ENCODE data around the gene ST7. TPM values are rescaled to one million over a fixed set of nuclear protein-coding genes. Genes with fewer than 3 reads are reported as not detected.

The ST7 gene
- total and polyA plus RNA-seq, 2 donors (not counting 1 experiment from before 2014, with no cell fraction given), result 20.0 to 28.6 TPM

GRCh38 chr7:117272017-117272759, 318.9 kb downstream of the ST7 start:
- H3K36me3 ChIP-seq (ENCODE audit: control insufficient read depth, insufficient read depth, low read length), result no peaks in the 10 kb centered on the region
- no peak for TF ChIP-seq EZH2 (IDR thresholded peaks at IDR 0.05; ENCODE audit: low read length, missing control alignments)
- no peaks in the 10 kb centered on the region for H3K79me2 ChIP-seq (ENCODE audit: control insufficient read depth, insufficient read depth, low read length)
- no peak overlapping the region for H3K9ac ChIP-seq (ENCODE audit: insufficient read depth, low read length)
- H3K27me3 ChIP-seq (ENCODE audit: control insufficient read depth, insufficient read depth, low read length), result no peaks in the 10 kb centered on the region
- no peak overlapping the region for H2AFZ ChIP-seq (ENCODE audit: low read length)
- no peak for DNase-seq (ENCODE audit: low read depth in 2 of 2)
- no peak overlapping the region for H3K4me2 ChIP-seq (ENCODE audit: extremely low read depth, insufficient read depth, low read length)
- peaks cover 13% of the 10 kb centered on the region for H3K4me1 ChIP-seq (ENCODE audit: control insufficient read depth, extremely low read depth, insufficient read depth, low read length)
- H3K27ac ChIP-seq (ENCODE audit: insufficient read depth, low read length), result no peak overlapping the region
- H4K20me1 ChIP-seq (ENCODE audit: control insufficient read depth, extremely low read depth, insufficient read depth, low read length), result no peaks in the 10 kb centered on the region
- no peaks in the 10 kb centered on the region for H3K9me3 ChIP-seq (ENCODE audit: control insufficient read depth, insufficient read depth, low read depth, low read length)
- H3K4me3 ChIP-seq (replicated peaks in 1 of 4; ENCODE audit: control extremely low read depth in 1 of 4, insufficient read depth in 1 of 4, low read depth in 3 of 4, low read length in 4 of 4), result no peak overlapping the region

GRCh38 chr7:117273325-117273724, 320.0 kb downstream of the ST7 start:
- H2AFZ ChIP-seq (ENCODE audit: low read length), result no peak overlapping the region
- DNase-seq (ENCODE audit: low read depth in 2 of 2), result no peak
- peaks cover 13% of the 10 kb centered on the region for H3K4me1 ChIP-seq (ENCODE audit: control insufficient read depth, extremely low read depth, insufficient read depth, low read length)
- H3K27me3 ChIP-seq (ENCODE audit: control insufficient read depth, insufficient read depth, low read length), result no peaks in the 10 kb centered on the region
- no peaks in the 10 kb centered on the region for H3K79me2 ChIP-seq (ENCODE audit: control insufficient read depth, insufficient read depth, low read length)
- H4K20me1 ChIP-seq (ENCODE audit: control insufficient read depth, extremely low read depth, insufficient read depth, low read length), result no peaks in the 10 kb centered on the region
- TF ChIP-seq CTCF (conservative IDR thresholded peaks at IDR 0.05 in 1 of 2, IDR thresholded peaks at IDR 0.05 in 1 of 2; ENCODE audit: low read depth in 1 of 2, low read length in 2 of 2), result no peak
- TF ChIP-seq EZH2 (IDR thresholded peaks at IDR 0.05; ENCODE audit: low read length, missing control alignments), result no peak
- H3K36me3 ChIP-seq (ENCODE audit: control insufficient read depth, insufficient read depth, low read length), result no peaks in the 10 kb centered on the region
- no peaks in the 10 kb centered on the region for H3K9me3 ChIP-seq (ENCODE audit: control insufficient read depth, insufficient read depth, low read depth, low read length)
- H3K4me3 ChIP-seq (replicated peaks in 1 of 4; ENCODE audit: control extremely low read depth in 1 of 4, insufficient read depth in 1 of 4, low read depth in 3 of 4, low read length in 4 of 4), result no peak overlapping the region
- H3K27ac ChIP-seq (ENCODE audit: insufficient read depth, low read length), result no peak overlapping the region
- H3K4me2 ChIP-seq (ENCODE audit: extremely low read depth, insufficient read depth, low read length), result no peak overlapping the region
- no peak overlapping the region for H3K9ac ChIP-seq (ENCODE audit: insufficient read depth, low read length)

GRCh38 chr7:117273814-117274225, 320.5 kb downstream of the ST7 start:
- H3K9ac ChIP-seq (ENCODE audit: insufficient read depth, low read length), result no peak overlapping the region
- no peaks in the 10 kb centered on the region for H3K9me3 ChIP-seq (ENCODE audit: control insufficient read depth, insufficient read depth, low read depth, low read length)
- TF ChIP-seq CTCF (conservative IDR thresholded peaks at IDR 0.05 in 1 of 2, IDR thresholded peaks at IDR 0.05 in 1 of 2; ENCODE audit: low read depth in 1 of 2, low read length in 2 of 2) (no peak), EZH2 (IDR thresholded peaks at IDR 0.05; ENCODE audit: low read length, missing control alignments) (no peak)
- no peak overlapping the region for H3K4me3 ChIP-seq (replicated peaks in 1 of 4; ENCODE audit: control extremely low read depth in 1 of 4, insufficient read depth in 1 of 4, low read depth in 3 of 4, low read length in 4 of 4)
- peaks cover 13% of the 10 kb centered on the region for H3K4me1 ChIP-seq (ENCODE audit: control insufficient read depth, extremely low read depth, insufficient read depth, low read length)
- H4K20me1 ChIP-seq (ENCODE audit: control insufficient read depth, extremely low read depth, insufficient read depth, low read length), result no peaks in the 10 kb centered on the region
- DNase-seq (ENCODE audit: low read depth in 2 of 2), result no peak
- no peaks in the 10 kb centered on the region for H3K27me3 ChIP-seq (ENCODE audit: control insufficient read depth, insufficient read depth, low read length)
- H2AFZ ChIP-seq (ENCODE audit: low read length), result no peak overlapping the region
- no peaks in the 10 kb centered on the region for H3K79me2 ChIP-seq (ENCODE audit: control insufficient read depth, insufficient read depth, low read length)
- no peaks in the 10 kb centered on the region for H3K36me3 ChIP-seq (ENCODE audit: control insufficient read depth, insufficient read depth, low read length)
- no peak overlapping the region for H3K27ac ChIP-seq (ENCODE audit: insufficient read depth, low read length)
- no peak overlapping the region for H3K4me2 ChIP-seq (ENCODE audit: extremely low read depth, insufficient read depth, low read length)

All from fibroblast of lung (primary cell).